IPS-18a (cell line): ENCODE results near the gene GGT5.
A peak's percentile ranks its signal among the peaks of the same experiment; 100 is the strongest.
"Not testable (repeated sequence)": the region's sequence is repeated elsewhere in the genome, so short reads cannot be mapped to it uniquely, and the experiment has no call there.

ENCODE experiments used
- H3K27ac ChIP-seq: one replicate; pipeline ENCODE4 v1.5.1; 2013; ENCODE audit warnings: low read length
- H3K27me3 ChIP-seq: one replicate; pipeline ENCODE4 v1.6.1; 2013; ENCODE audit warnings: mild to moderate bottlenecking, low read length; ENCODE audit not compliant: control insufficient read depth, insufficient read depth
- H3K36me3 ChIP-seq: one replicate; pipeline ENCODE4 v1.6.1; 2013; ENCODE audit warnings: low read depth, low read length; ENCODE audit not compliant: control insufficient read depth
- H3K4me1 ChIP-seq: one replicate; pipeline ENCODE4 v1.6.1; 2013; ENCODE audit warnings: low read depth, low read length; ENCODE audit not compliant: control insufficient read depth
- H3K4me3 ChIP-seq: one replicate; pipeline ENCODE4 v1.5.1; 2013; ENCODE audit warnings: low read length
- H3K9ac ChIP-seq: one replicate; pipeline ENCODE4 v1.6.1; 2013; ENCODE audit warnings: mild to moderate bottlenecking, low read length, moderate library complexity
- H3K9me3 ChIP-seq: one replicate; pipeline ENCODE4 v1.6.1; 2013; ENCODE audit warnings: low read depth, low read length; ENCODE audit not compliant: control insufficient read depth

Gene GGT5

GRCh38 chr22:24280363-24280762 lies 35.5 kb upstream of the GGT5 start:
- H3K9me3 ChIP-seq, H3K27ac ChIP-seq, H3K4me3 ChIP-seq, H3K9ac ChIP-seq, H3K36me3 ChIP-seq, H3K4me1 ChIP-seq, H3K27me3 ChIP-seq: not testable (repeated sequence)

GRCh38 chr22:24274696-24275405 lies 30.0 kb upstream of the GGT5 start:
- not testable (repeated sequence) for H3K9ac ChIP-seq, H3K27me3 ChIP-seq, H3K4me1 ChIP-seq, H3K27ac ChIP-seq, H3K36me3 ChIP-seq, H3K9me3 ChIP-seq, H3K4me3 ChIP-seq

- H3K9ac ChIP-seq: not testable (repeated sequence)
Observed at GRCh38 chr22:24273906-24274305, 29.0 kb upstream of the GGT5 start.

GRCh38 chr22:24273031-24273430 lies 28.1 kb upstream of the GGT5 start:
- not testable (repeated sequence) for H3K9me3 ChIP-seq, H3K4me1 ChIP-seq, H3K9ac ChIP-seq, H3K4me3 ChIP-seq, H3K36me3 ChIP-seq, H3K27ac ChIP-seq, H3K27me3 ChIP-seq

More at GRCh38 chr22:24273906-24274305, 29.0 kb upstream of the GGT5 start:
- not testable (repeated sequence) for H3K27me3 ChIP-seq, H3K9me3 ChIP-seq, H3K36me3 ChIP-seq, H3K4me3 ChIP-seq, H3K4me1 ChIP-seq, H3K27ac ChIP-seq

GRCh38 chr22:24271386-24271854 lies 26.5 kb upstream of the GGT5 start:
- Histone ChIP-seq H3K4me1 (peaks cover 7% of the 10 kb centered on the region), H3K9me3 (no peaks in the 10 kb centered on the region), H3K36me3 (no peaks in the 10 kb centered on the region), H3K27me3 (no peaks in the 10 kb centered on the region), H3K27ac (peak overlapping the region; percentile 71), H3K9ac (peak overlapping the region; percentile 97), H3K4me3 (peak overlapping the region; percentile 100)

GRCh38 chr22:24270556-24271385 lies 25.9 kb upstream of the GGT5 start, which contains the start of gene SPECC1L:
Gene SPECC1L (plus strand): TSS chr22:24270831. CDS start chr22:24302232, 31,401 bp downstream.
- Histone ChIP-seq H3K4me3 (peak within 1 kb of the TSS; percentile 100), H3K27ac (peak within 1 kb of the TSS; percentile 71), H3K4me1 (peaks cover 7% of the 10 kb centered on the region), H3K9me3 (no peaks in the 10 kb centered on the region), H3K36me3 (no peaks in the 10 kb centered on the region), H3K9ac (peak within 1 kb of the TSS; percentile 97), H3K27me3 (no peaks in the 10 kb centered on the region)

GRCh38 chr22:24266495-24266894 lies 21.6 kb upstream of the GGT5 start:
- H3K27me3 ChIP-seq, H3K4me1 ChIP-seq, H3K4me3 ChIP-seq, H3K9me3 ChIP-seq, H3K9ac ChIP-seq, H3K36me3 ChIP-seq, H3K27ac ChIP-seq: not testable (repeated sequence)

GRCh38 chr22:24265734-24266133 lies 20.9 kb upstream of the GGT5 start:
- H3K9me3 ChIP-seq: no peaks in the 10 kb centered on the region
- no peaks in the 10 kb centered on the region for H3K4me1 ChIP-seq
- no peak overlapping the region for H3K4me3 ChIP-seq

GRCh38 chr22:24264329-24264896 lies 19.5 kb upstream of the GGT5 start:
- H3K4me1 ChIP-seq, H3K9ac ChIP-seq, H3K27me3 ChIP-seq, H3K36me3 ChIP-seq, H3K9me3 ChIP-seq, H3K27ac ChIP-seq, H3K4me3 ChIP-seq: not testable (repeated sequence)

More at GRCh38 chr22:24265734-24266133, 20.9 kb upstream of the GGT5 start:
- Histone ChIP-seq H3K27ac (no peak overlapping the region), H3K36me3 (no peaks in the 10 kb centered on the region), H3K9ac (no peak overlapping the region), H3K27me3 (no peaks in the 10 kb centered on the region)

GRCh38 chr22:24263479-24263878 lies 18.6 kb upstream of the GGT5 start:
- H3K27me3 ChIP-seq, H3K9me3 ChIP-seq, H3K9ac ChIP-seq, H3K4me1 ChIP-seq, H3K27ac ChIP-seq, H3K4me3 ChIP-seq, H3K36me3 ChIP-seq: not testable (repeated sequence)

GRCh38 chr22:24262185-24262749 lies 17.4 kb upstream of the GGT5 start:
- H3K4me1 ChIP-seq, H3K4me3 ChIP-seq, H3K27ac ChIP-seq, H3K9me3 ChIP-seq, H3K9ac ChIP-seq, H3K27me3 ChIP-seq, H3K36me3 ChIP-seq: not testable (repeated sequence)
